Cardiac muscle cell (in vitro differentiated cells and primary cell): ENCODE data around the gene ERLEC1. TPM values are rescaled to one million over a fixed set of nuclear protein-coding genes. Genes with fewer than 3 reads are reported as not detected.

Source experiments
- DNase-seq, 2 donors: peaks; one replicate each; pipeline versions ENCODE4 v3.0.0 to v3.0.0-alpha.2; 2010 to 2017; ENCODE audit warnings: low read depth in 1 of 2, low spot score in 1 of 2
- H3K27ac ChIP-seq: fragments of 200-600 bp; sonication (generic); 2 replicates; pipeline ENCODE4 v1.5.1; 2016
- H3K27me3 ChIP-seq: fragments of 200-600 bp; sonication (generic); 2 replicates; pipeline ENCODE4 v1.6.0; 2016; ENCODE audit warnings: control low read depth
- H3K36me3 ChIP-seq: fragments of 200-600 bp; sonication (generic); 2 replicates; pipeline ENCODE4 v1.5.1; 2016; ENCODE audit warnings: control low read depth
- H3K4me1 ChIP-seq: fragments of 200-600 bp; sonication (generic); 2 replicates; pipeline ENCODE4 v1.8.1; 2017; ENCODE audit warnings: low read depth, mild to moderate bottlenecking, mixed run types
- H3K4me3 ChIP-seq: fragments of 200-600 bp; sonication (generic); 2 replicates; pipeline ENCODE4 v1.5.1; 2016; ENCODE audit warnings: mild to moderate bottlenecking
- H3K9me3 ChIP-seq: fragments of 200-600 bp; sonication (generic); 2 replicates; pipeline ENCODE4 v1.5.1; 2017; ENCODE audit warnings: low read depth, mild to moderate bottlenecking, control low read depth
- polyA plus RNA-seq: library from polyadenylated mRNA; unstranded; fragments of >200 nt; fragmentation: Nextera tagmentation; extraction: Ambion mirVana; gene quantifications from 2 replicates; pipeline ENCODE4 v1.2.1, GENCODE V29; 2016
- total RNA-seq: library from RNA; depleted of rRNA; stranded (reverse); fragments of >200 nt; gene quantifications from 2 replicates; pipeline ENCODE4 v1.2.3, GENCODE V29; 2016
- TF ChIP-seq, protein P1 (sequence below): IDR thresholded peaks from 2 replicates; pipeline ENCODE4 v1.5.1; 2012; ENCODE audit warnings: low read depth, mild to moderate bottlenecking, low read length

ERLEC1 gene
- total and polyA plus RNA-seq, 2 experiments from 2014 or later = 50.1 to 50.8 TPM

DNA sequence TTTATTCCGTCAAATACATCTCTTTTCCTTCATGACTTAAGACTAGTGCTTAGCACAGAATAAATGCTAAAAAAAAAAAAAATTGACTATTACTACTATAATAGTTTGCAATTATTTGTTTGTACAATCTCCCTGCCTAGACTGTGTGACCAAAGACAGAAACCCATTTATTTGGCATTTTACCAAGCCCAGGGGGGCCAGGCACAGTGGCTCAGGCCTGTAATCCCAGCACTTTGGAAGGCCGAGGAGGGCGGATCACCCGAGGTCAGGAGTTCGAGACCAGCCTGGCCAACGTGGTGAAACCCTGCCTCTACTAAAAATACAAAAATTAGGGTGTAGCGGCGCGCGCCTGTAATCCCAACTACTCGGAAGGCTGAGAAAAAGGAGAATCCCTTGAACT is 1.5 kb upstream of the ERLEC1 start:
- Histone ChIP-seq H3K4me3 (peak overlapping the region; percentile 71), H3K27ac (peak overlapping the region; percentile 88), H3K27me3 (no peaks in the 10 kb centered on the region), H3K9me3 (no peaks in the 10 kb centered on the region), H3K4me1 (peaks cover 34% of the 10 kb centered on the region), H3K36me3 (no peaks in the 10 kb centered on the region)
- DNase-seq = peak in 1 of 2 donors; percentile 11
- TF ChIP-seq, protein P1, sequence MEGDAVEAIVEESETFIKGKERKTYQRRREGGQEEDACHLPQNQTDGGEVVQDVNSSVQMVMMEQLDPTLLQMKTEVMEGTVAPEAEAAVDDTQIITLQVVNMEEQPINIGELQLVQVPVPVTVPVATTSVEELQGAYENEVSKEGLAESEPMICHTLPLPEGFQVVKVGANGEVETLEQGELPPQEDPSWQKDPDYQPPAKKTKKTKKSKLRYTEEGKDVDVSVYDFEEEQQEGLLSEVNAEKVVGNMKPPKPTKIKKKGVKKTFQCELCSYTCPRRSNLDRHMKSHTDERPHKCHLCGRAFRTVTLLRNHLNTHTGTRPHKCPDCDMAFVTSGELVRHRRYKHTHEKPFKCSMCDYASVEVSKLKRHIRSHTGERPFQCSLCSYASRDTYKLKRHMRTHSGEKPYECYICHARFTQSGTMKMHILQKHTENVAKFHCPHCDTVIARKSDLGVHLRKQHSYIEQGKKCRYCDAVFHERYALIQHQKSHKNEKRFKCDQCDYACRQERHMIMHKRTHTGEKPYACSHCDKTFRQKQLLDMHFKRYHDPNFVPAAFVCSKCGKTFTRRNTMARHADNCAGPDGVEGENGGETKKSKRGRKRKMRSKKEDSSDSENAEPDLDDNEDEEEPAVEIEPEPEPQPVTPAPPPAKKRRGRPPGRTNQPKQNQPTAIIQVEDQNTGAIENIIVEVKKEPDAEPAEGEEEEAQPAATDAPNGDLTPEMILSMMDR = no peak

DNA sequence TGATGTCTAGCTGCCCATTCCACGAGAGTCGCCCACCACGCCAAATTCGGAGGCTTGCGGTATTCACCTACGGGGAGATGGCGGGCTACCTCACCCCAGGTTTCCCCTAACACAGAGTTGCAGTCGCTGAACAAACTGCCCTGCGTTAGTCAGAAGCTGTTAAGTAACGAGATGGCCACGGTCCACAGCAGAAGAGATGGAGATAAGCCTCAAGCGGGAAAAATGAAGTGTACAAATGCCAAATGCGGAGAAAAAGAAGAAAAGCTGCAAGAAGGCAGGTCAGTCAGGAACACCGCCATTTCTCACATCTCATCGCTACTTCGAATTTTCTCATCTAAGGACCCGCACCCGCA is 516 bp upstream of the ERLEC1 start:
- peak; percentile 34 to 69 for DNase-seq
- Histone ChIP-seq H3K36me3 (no peaks in the 10 kb centered on the region), H3K4me3 (peak overlapping the region; percentile 71), H3K9me3 (no peaks in the 10 kb centered on the region), H3K27me3 (no peaks in the 10 kb centered on the region), H3K4me1 (peaks cover 34% of the 10 kb centered on the region), H3K27ac (peak overlapping the region; percentile 88)
- TF ChIP-seq, protein P1 = no peak

DNA sequence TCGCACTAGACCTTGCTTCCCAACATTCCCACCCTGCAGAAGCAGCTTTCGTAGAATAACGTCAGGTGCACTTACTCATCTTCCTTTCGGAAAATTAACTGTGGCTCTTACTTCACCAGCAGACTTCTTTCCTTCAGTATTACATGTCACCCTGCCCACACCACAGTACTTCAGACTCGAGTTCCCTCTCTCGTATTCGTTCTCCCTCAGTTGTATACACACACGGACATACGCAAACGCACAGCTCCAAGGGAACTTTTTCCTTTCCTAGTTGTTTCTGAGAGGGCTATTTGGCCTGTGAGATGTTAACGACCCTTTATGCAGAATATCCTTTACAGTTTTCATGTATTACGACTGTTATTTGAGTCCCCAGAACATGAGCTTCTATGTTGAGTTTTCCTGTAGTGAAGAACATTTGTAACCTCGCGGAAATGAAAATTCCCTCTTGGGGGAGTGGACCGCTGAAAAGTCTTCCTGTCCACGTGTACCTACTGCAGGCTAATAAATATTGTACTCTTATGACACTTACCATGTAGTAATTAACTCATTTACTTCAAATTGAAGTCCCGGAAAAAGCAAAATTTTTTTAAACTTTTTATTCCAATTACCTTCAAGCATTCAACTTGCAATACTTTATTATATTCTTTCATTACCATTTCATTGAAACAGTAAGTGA is 908 bp downstream of the ERLEC1 start:
- peak overlapping the region; percentile 88 for H3K27ac ChIP-seq
- peaks cover 34% of the 10 kb centered on the region for H3K4me1 ChIP-seq
- no peaks in the 10 kb centered on the region for H3K27me3 ChIP-seq
- H3K9me3 ChIP-seq = no peaks in the 10 kb centered on the region
- H3K4me3 ChIP-seq = peak overlapping the region; percentile 71
- DNase-seq = peak; percentile 13 to 14
- H3K36me3 ChIP-seq = no peaks in the 10 kb centered on the region
- TF ChIP-seq, protein P1 = no peak

DNA sequence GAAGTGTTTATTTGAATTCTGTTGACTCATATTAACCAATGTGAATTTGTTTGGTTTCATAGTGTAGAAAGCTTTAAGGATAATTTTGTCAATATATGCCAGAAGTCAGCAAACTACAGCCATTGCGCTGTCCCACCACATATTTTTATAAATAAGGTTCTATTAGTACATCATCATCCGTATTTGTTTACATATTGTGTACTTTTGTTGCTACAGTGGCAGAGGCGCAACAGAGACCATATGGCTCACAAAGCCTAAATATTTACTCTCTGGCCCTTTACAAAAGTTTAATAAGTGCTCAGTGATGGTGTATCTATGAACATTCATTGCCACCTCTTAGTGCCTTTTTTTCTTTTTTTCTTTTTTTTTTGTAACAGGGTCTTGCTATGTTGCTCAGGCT is 6.4 kb downstream of the ERLEC1 start:
- TF ChIP-seq, protein P1 = no peak
- Histone ChIP-seq H3K27ac (no peak overlapping the region), H3K36me3 (peaks cover 25% of the 10 kb centered on the region), H3K9me3 (no peaks in the 10 kb centered on the region), H3K4me1 (peaks cover 3% of the 10 kb centered on the region), H3K4me3 (no peak overlapping the region), H3K27me3 (no peaks in the 10 kb centered on the region)
- no peak for DNase-seq

DNA sequence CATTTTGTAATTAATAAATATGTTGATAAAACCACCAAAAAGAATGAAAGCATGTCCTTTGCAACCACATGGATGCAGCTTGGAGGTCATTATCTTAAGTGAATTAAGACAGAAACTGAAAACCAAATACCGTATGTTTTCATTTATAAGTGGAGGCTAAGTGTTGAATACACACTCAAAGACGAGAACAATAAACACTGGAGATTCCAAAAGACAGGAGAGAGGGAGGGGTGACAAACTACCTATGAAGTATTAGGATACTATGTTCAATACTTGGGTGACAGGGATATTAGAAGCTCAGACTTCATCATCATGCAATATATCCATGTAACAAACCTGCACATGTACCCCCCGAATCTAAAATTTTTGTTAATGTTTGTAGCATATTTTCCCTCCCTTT is 7.0 kb downstream of the ERLEC1 start:
- DNase-seq = no peak
- H3K27ac ChIP-seq = no peak overlapping the region

More for the DNA sequence above, 7.0 kb downstream of the ERLEC1 start:
- Histone ChIP-seq H3K27me3 (no peaks in the 10 kb centered on the region), H3K9me3 (no peaks in the 10 kb centered on the region), H3K4me3 (no peak overlapping the region), H3K36me3 (peaks cover 30% of the 10 kb centered on the region), H3K4me1 (no peaks in the 10 kb centered on the region)
- TF ChIP-seq, protein P1 = no peak
